Neural cell (in vitro differentiated cells): ENCODE measurements around the gene GRHL3. TPM values are rescaled to one million over a fixed set of nuclear protein-coding genes. Genes with fewer than 3 reads are reported as not detected.

Experiments used
- H2AFZ ChIP-seq: fragments of 200-600, 300-800 bp; sonication (generic), shearing (Covaris generic); 2 replicates; pipeline ENCODE4 v1.6.0; 2014; ENCODE audit warnings: low read depth, mild to moderate bottlenecking, antibody characterized with exemption, low read length, moderate library complexity
- H3F3A ChIP-seq: fragments of 200-600 bp; shearing (Covaris generic); 2 replicates; pipeline ENCODE4 v1.6.1; 2016; ENCODE audit warnings: mild to moderate bottlenecking, moderate library complexity, mixed read lengths, antibody characterized with exemption, low read length; ENCODE audit not compliant: insufficient read depth, poor library complexity, severe bottlenecking
- H3K27ac ChIP-seq: fragments of 200-600, 300-800 bp; sonication (generic), shearing (Covaris generic); 2 replicates; pipeline ENCODE4 v1.5.1; 2014; ENCODE audit warnings: mild to moderate bottlenecking, low read length, moderate library complexity
- H3K27me3 ChIP-seq: fragments of 300-800, 200-600 bp; sonication (generic), shearing (Covaris generic); 2 replicates; pipeline ENCODE4 v1.6.0; 2014; ENCODE audit warnings: mild to moderate bottlenecking, low read depth, low read length, moderate library complexity; ENCODE audit not compliant: insufficient read depth
- H3K36me3 ChIP-seq: fragments of 300-800, 200-600 bp; sonication (generic), shearing (Covaris generic); 2 replicates; pipeline ENCODE4 v1.5.1; 2014; ENCODE audit warnings: mild to moderate bottlenecking, antibody characterized with exemption, low read length, moderate library complexity; ENCODE audit not compliant: insufficient read depth
- H3K4me2 ChIP-seq: fragments of 300-800, 200-600 bp; sonication (generic), shearing (Covaris generic); 2 replicates; pipeline ENCODE4 v1.6.0; 2014; ENCODE audit warnings: mild to moderate bottlenecking, low read length
- H3K4me3 ChIP-seq: fragments of 300-800, 200-600 bp; sonication (generic), shearing (Covaris generic); 2 replicates; pipeline ENCODE4 v1.5.1; 2014; ENCODE audit warnings: mild to moderate bottlenecking, low read length, moderate library complexity
- H3K79me2 ChIP-seq: fragments of 200-600 bp; shearing (Covaris generic); replicated peaks from 2 replicates; pipeline ENCODE4 v1.6.0; 2014; ENCODE audit warnings: mild to moderate bottlenecking, low read length, moderate library complexity; ENCODE audit not compliant: insufficient read depth
- H3K9ac ChIP-seq: fragments of 300-800, 200-600 bp; sonication (generic), shearing (Covaris generic); 2 replicates; pipeline ENCODE4 v1.6.1; 2016; ENCODE audit warnings: mild to moderate bottlenecking, low read length, mixed read lengths
- H3K9me2 ChIP-seq: fragments of 200-600 bp; shearing (Covaris generic); 2 replicates; pipeline ENCODE4 v1.6.1; 2016; ENCODE audit warnings: mild to moderate bottlenecking, low read length, mixed read lengths; ENCODE audit not compliant: insufficient read depth
- H3K9me3 ChIP-seq: fragments of 200-600, 300-800 bp; sonication (generic), shearing (Covaris generic); 2 replicates; pipeline ENCODE4 v1.6.1; 2016; ENCODE audit warnings: mild to moderate bottlenecking, mixed run types, low read length, moderate library complexity, mixed read lengths
- H4K20me1 ChIP-seq: fragments of 200-600 bp; shearing (Covaris generic); 2 replicates; pipeline ENCODE4 v1.6.1; 2016; ENCODE audit warnings: mild to moderate bottlenecking, mixed run types; ENCODE audit not compliant: insufficient read depth
- CTCF ChIP-seq: fragments of 450-650 bp; IDR thresholded peaks from 2 replicates; pipeline ENCODE4 v1.5.1; 2014; ENCODE audit warnings: antibody characterized with exemption, mild to moderate bottlenecking, moderate library complexity; ENCODE audit not compliant: poor library complexity, severe bottlenecking
- EP300 ChIP-seq: fragments of 450-650 bp; conservative IDR thresholded peaks from 2 replicates; pipeline ENCODE4 v1.6.1; 2014; ENCODE audit warnings: antibody characterized with exemption, mild to moderate bottlenecking, moderate library complexity; ENCODE audit not compliant: poor library complexity, severe bottlenecking
- EZH2 ChIP-seq: fragments of 200-600, 300-800 bp; shearing (Covaris generic), sonication (generic); IDR thresholded peaks from 2 replicates; pipeline ENCODE4 v1.6.1; 2014; ENCODE audit warnings: antibody characterized with exemption, low read length, borderline replicate concordance, mild to moderate bottlenecking; ENCODE audit not compliant: insufficient read depth, poor library complexity, severe bottlenecking
- MXI1 ChIP-seq: fragments of 450-650 bp; conservative IDR thresholded peaks from 2 replicates; pipeline ENCODE4 v1.6.1; 2014; ENCODE audit warnings: antibody characterized with exemption, mild to moderate bottlenecking; ENCODE audit not compliant: poor library complexity, severe bottlenecking
- POLR2AphosphoS5 ChIP-seq: IDR thresholded peaks from 2 replicates; pipeline ENCODE4 v1.6.1; 2012
- RAD21 ChIP-seq: fragments of 450-650 bp; conservative IDR thresholded peaks from 2 replicates; pipeline ENCODE4 v1.6.1; 2014; ENCODE audit warnings: antibody characterized with exemption, mild to moderate bottlenecking, moderate library complexity
- REST ChIP-seq: IDR thresholded peaks from 2 replicates; pipeline ENCODE4 v1.6.1; 2012; ENCODE audit warnings: borderline replicate concordance
- SMC3 ChIP-seq: fragments of 450-650 bp; conservative IDR thresholded peaks from 2 replicates; pipeline ENCODE4 v1.6.1; 2014; ENCODE audit warnings: antibody characterized with exemption, mild to moderate bottlenecking, moderate library complexity; ENCODE audit not compliant: poor library complexity
- TAF1 ChIP-seq: IDR thresholded peaks from 2 replicates; pipeline ENCODE4 v1.6.1; 2012; ENCODE audit warnings: low read depth
- polyA plus RNA-seq: library from polyadenylated mRNA; depleted of rRNA; stranded (reverse); fragments of >200 nt; gene quantifications from 2 replicates; pipeline ENCODE4 v1.2.3, GENCODE V29; 2014

Gene GRHL3
- polyA plus RNA-seq, 1 donor from 2014 or later: not detected

GRCh38 chr1:24321126-24321525 is 2.0 kb downstream of the GRHL3 start:
- TF ChIP-seq EP300: no peak
- TF ChIP-seq MXI1: no peak
- TF ChIP-seq RAD21: no peak
- no peak for TF ChIP-seq REST
- TF ChIP-seq SMC3: no peak
- no peak for TF ChIP-seq EZH2
- TF ChIP-seq POLR2AphosphoS5: no peak
- no peak for TF ChIP-seq CTCF
- no peak for TF ChIP-seq TAF1
- H3K4me2 ChIP-seq: no peak overlapping the region

GRCh38 chr1:24321697-24322469 is 2.7 kb downstream of the GRHL3 start:
- no peak overlapping the region for H2AFZ ChIP-seq
- H3K4me2 ChIP-seq: no peak overlapping the region
- no peaks in the 10 kb centered on the region for H3K36me3 ChIP-seq
- H3K27ac ChIP-seq: no peak overlapping the region
- H3K27me3 ChIP-seq: peaks cover 64% of the 10 kb centered on the region
- H3K79me2 ChIP-seq: no peaks in the 10 kb centered on the region
- no peaks in the 10 kb centered on the region for H4K20me1 ChIP-seq
- no peaks in the 10 kb centered on the region for H3K9me2 ChIP-seq
- no peaks in the 10 kb centered on the region for H3F3A ChIP-seq
- TF ChIP-seq REST (no peak), EZH2 (peak; percentile 53)
- peak overlapping the region; percentile 58 for H3K4me3 ChIP-seq
- H3K9me3 ChIP-seq: no peaks in the 10 kb centered on the region
- H3K9ac ChIP-seq: no peak overlapping the region

More at GRCh38 chr1:24321126-24321525, 2.0 kb downstream of the GRHL3 start:
- Histone ChIP-seq H3K4me3 (no peak overlapping the region), H3K36me3 (no peaks in the 10 kb centered on the region), H3K9ac (no peak overlapping the region), H3K27ac (no peak overlapping the region), H3F3A (no peaks in the 10 kb centered on the region), H3K79me2 (no peaks in the 10 kb centered on the region), H4K20me1 (no peaks in the 10 kb centered on the region), H3K9me3 (no peaks in the 10 kb centered on the region), H2AFZ (no peak overlapping the region), H3K27me3 (peaks cover 64% of the 10 kb centered on the region), H3K9me2 (no peaks in the 10 kb centered on the region)
